Hepatocyte (in vitro differentiated cells): ENCODE measurements around the gene PTPN11. TPM values are rescaled to one million over a fixed set of nuclear protein-coding genes. Genes with fewer than 3 reads are reported as not detected.

Source experiments
- DNase-seq: peaks from one replicate; pipeline ENCODE4 v3.0.0-alpha.2; 2016; ENCODE audit warnings: low spot score
- H2AFZ ChIP-seq: fragments of 200-600 bp; sonication (generic); 2 replicates; pipeline ENCODE4 v1.6.0; 2016; ENCODE audit warnings: antibody characterized with exemption, mild to moderate bottlenecking
- H3K27ac ChIP-seq: fragments of 200-600 bp; sonication (generic); 2 replicates; pipeline ENCODE4 v1.5.1; 2016; ENCODE audit warnings: mild to moderate bottlenecking
- H3K27me3 ChIP-seq: fragments of 200-600 bp; sonication (generic); 2 replicates; pipeline ENCODE4 v1.6.1; 2016
- H3K36me3 ChIP-seq: fragments of 200-600 bp; sonication (generic); replicated peaks from 2 replicates; pipeline ENCODE4 v1.5.1; 2016; ENCODE audit warnings: low read depth; ENCODE audit not compliant: insufficient read depth
- H3K4me1 ChIP-seq: fragments of 200-600 bp; sonication (generic); 2 replicates; pipeline ENCODE4 v1.5.1; 2016; ENCODE audit warnings: mild to moderate bottlenecking, moderate library complexity; ENCODE audit not compliant: insufficient read depth
- H3K4me2 ChIP-seq: fragments of 200-600 bp; sonication (generic); 2 replicates; pipeline ENCODE4 v1.6.0; 2016
- H3K4me3 ChIP-seq: fragments of 200-600 bp; sonication (generic); 2 replicates; pipeline ENCODE4 v1.5.1; 2016; ENCODE audit warnings: mild to moderate bottlenecking
- H3K79me2 ChIP-seq: fragments of 200-600 bp; sonication (generic); 2 replicates; pipeline ENCODE4 v1.6.0; 2017; ENCODE audit warnings: mild to moderate bottlenecking
- H3K9me2 ChIP-seq: fragments of 200-600 bp; sonication (generic); replicated peaks from 2 replicates; pipeline ENCODE4 v1.6.0; 2017; ENCODE audit warnings: mild to moderate bottlenecking; ENCODE audit not compliant: insufficient read depth
- H3K9me3 ChIP-seq: fragments of 200-600 bp; sonication (generic); 2 replicates; pipeline ENCODE4 v1.5.1; 2016; ENCODE audit warnings: low read depth, mild to moderate bottlenecking
- H4K20me1 ChIP-seq: fragments of 200-600 bp; sonication (generic); 2 replicates; pipeline ENCODE4 v1.6.0; 2016; ENCODE audit warnings: mild to moderate bottlenecking; ENCODE audit not compliant: insufficient read depth, poor library complexity, severe bottlenecking
- CTCF ChIP-seq: fragments of 200-600 bp; sonication (generic); IDR thresholded peaks from 2 replicates; pipeline ENCODE4 v1.5.1; 2016; ENCODE audit warnings: antibody characterized with exemption, mild to moderate bottlenecking; ENCODE audit not compliant: poor library complexity
- EZH2 ChIP-seq: fragments of 200-600 bp; sonication (generic); IDR thresholded peaks from 2 replicates; pipeline ENCODE4 v1.6.1; 2016; ENCODE audit warnings: antibody characterized with exemption, mild to moderate bottlenecking, borderline replicate concordance
- EZH2phosphoT487 ChIP-seq: fragments of 200-600 bp; sonication (generic); IDR thresholded peaks from one replicate; pipeline ENCODE4 v1.6.1; 2018; ENCODE audit warnings: antibody characterized with exemption, mild to moderate bottlenecking, low read depth, moderate library complexity; ENCODE audit not compliant: unreplicated experiment, severe bottlenecking
- WGBS: methylation state at CpG from one replicate; pipeline ENCODE4 v1.1.6; 2016; ENCODE audit warnings: low lambda C conversion rate; ENCODE audit errors: missing lambda C conversion rate; 5-methylcytosine and 5-hydroxymethylcytosine counted together
- polyA plus RNA-seq: library from polyadenylated mRNA; unstranded; fragments of >200 nt; fragmentation: Nextera tagmentation; extraction: Ambion mirVana; gene quantifications from 2 replicates; pipeline ENCODE4 v1.2.1, GENCODE V29; 2016
- total RNA-seq: library from RNA; depleted of rRNA; stranded (reverse); fragments of >200 nt; gene quantifications from 2 replicates; pipeline ENCODE4 v1.2.3, GENCODE V29; 2014

The PTPN11 gene
- total and polyA plus RNA-seq, 2 experiments from 2014 or later = 66.6 to 102 TPM

GRCh38 chr12:112489456-112489855 lies 70.7 kb downstream of the PTPN11 start:
- no peak for DNase-seq
- TF ChIP-seq EZH2 (no peak), CTCF (no peak), EZH2phosphoT487 (no peak)
- no peaks in the 10 kb centered on the region for H3K9me3 ChIP-seq
- H4K20me1 ChIP-seq = no peaks in the 10 kb centered on the region
- H3K4me3 ChIP-seq = no peak overlapping the region
- H3K4me2 ChIP-seq = no peak overlapping the region
- 98% methylated on average over 6 of the region's 6 CpGs for WGBS
- no peak overlapping the region for H2AFZ ChIP-seq
- H3K9me2 ChIP-seq = no peaks in the 10 kb centered on the region
- no peaks in the 10 kb centered on the region for H3K27me3 ChIP-seq
- no peaks in the 10 kb centered on the region for H3K79me2 ChIP-seq
- H3K27ac ChIP-seq = no peak overlapping the region
- no peaks in the 10 kb centered on the region for H3K4me1 ChIP-seq
- no peaks in the 10 kb centered on the region for H3K36me3 ChIP-seq

- H3K36me3 ChIP-seq = no peaks in the 10 kb centered on the region
- no peaks in the 10 kb centered on the region for H4K20me1 ChIP-seq
- H3K79me2 ChIP-seq = no peaks in the 10 kb centered on the region
- no peaks in the 10 kb centered on the region for H3K27me3 ChIP-seq
- no peaks in the 10 kb centered on the region for H3K9me3 ChIP-seq
- no peak overlapping the region for H3K4me2 ChIP-seq
- H3K9me2 ChIP-seq = no peaks in the 10 kb centered on the region
- TF ChIP-seq CTCF = no peak
- no peak for TF ChIP-seq EZH2phosphoT487
- no peak for TF ChIP-seq EZH2
- WGBS = 97% methylated on average over 3 of the region's 3 CpGs
- DNase-seq = no peak
- no peak overlapping the region for H3K4me3 ChIP-seq
- no peak overlapping the region for H2AFZ ChIP-seq
- H3K4me1 ChIP-seq = no peaks in the 10 kb centered on the region
- H3K27ac ChIP-seq = no peak overlapping the region
These were observed 77.7 kb downstream of the PTPN11 start for GRCh38 chr12:112496496-112496895.

GRCh38 chr12:112498580-112498979 lies 79.8 kb downstream of the PTPN11 start:
- Histone ChIP-seq H3K36me3 (no peaks in the 10 kb centered on the region), H3K4me2 (no peak overlapping the region)
- 82% methylated on average over 1 of the region's 1 CpG for WGBS

More at GRCh38 chr12:112498580-112498979, 79.8 kb downstream of the PTPN11 start:
- no peaks in the 10 kb centered on the region for H3K27me3 ChIP-seq
- no peaks in the 10 kb centered on the region for H3K79me2 ChIP-seq
- no peaks in the 10 kb centered on the region for H3K9me3 ChIP-seq
- no peak overlapping the region for H3K4me3 ChIP-seq
- H3K4me1 ChIP-seq = no peaks in the 10 kb centered on the region
- H3K9me2 ChIP-seq = no peaks in the 10 kb centered on the region
- no peak for TF ChIP-seq CTCF
- no peak for TF ChIP-seq EZH2
- TF ChIP-seq EZH2phosphoT487 = no peak
- DNase-seq = no peak
- no peak overlapping the region for H2AFZ ChIP-seq
- H4K20me1 ChIP-seq = no peaks in the 10 kb centered on the region
- no peak overlapping the region for H3K27ac ChIP-seq
